A172 (cell line): ENCODE results near the gene HSD17B14. TPM values are rescaled to one million over a fixed set of nuclear protein-coding genes. Genes with fewer than 3 reads are reported as not detected.
A peak's percentile ranks its signal among the peaks of the same experiment; 100 is the strongest.
"Not testable (repeated sequence)": the region's sequence is repeated elsewhere in the genome, so short reads cannot be mapped to it uniquely, and the experiment has no call there.

ENCODE experiments used
- DNase-seq: peaks from one replicate; pipeline ENCODE4 v3.0.0-alpha.2; 2015; ENCODE audit warnings: low spot score
- total RNA-seq: library from RNA; depleted of rRNA; stranded (reverse); fragments of >200 nt; shearing (Covaris generic); gene quantifications from 2 replicates; pipeline ENCODE4 v1.2.3, GENCODE V29; 2014; rRNA removed

The HSD17B14 gene
- 9.9 and 14.6 TPM in 2 replicates for total RNA-seq

- peak; percentile 38 for DNase-seq
These were observed at the start of gene HSD17B14 for GRCh38 chr19:48836089-48837017. Gene HSD17B14, minus strand, starts transcription at chr19:48836491. Its CDS starts 80 bp downstream, at chr19:48836411.

- DNase-seq, result no peak
These were observed 47.4 kb upstream of the HSD17B14 start for GRCh38 chr19:48883726-48884125.

GRCh38 chr19:48881741-48882657, 45.7 kb upstream of the HSD17B14 start:
- no peak for DNase-seq

- DNase-seq, result not testable (repeated sequence)
These were observed 43.4 kb upstream of the HSD17B14 start for GRCh38 chr19:48879696-48880095.

- no peak for DNase-seq
These were observed 42.8 kb upstream of the HSD17B14 start for GRCh38 chr19:48879025-48879637.

GRCh38 chr19:48878196-48879024, 42.1 kb upstream of the HSD17B14 start:
- DNase-seq, result no peak

GRCh38 chr19:48877855-48878195, 41.5 kb upstream of the HSD17B14 start:
- DNase-seq, result no peak

- DNase-seq, result peak; percentile 52
These were observed 40.0 kb upstream of the HSD17B14 start for GRCh38 chr19:48876043-48876981.

- peak; percentile 56 for DNase-seq
These were observed 38.2 kb upstream of the HSD17B14 start for GRCh38 chr19:48874303-48875135.

- no peak for DNase-seq
These were observed 37.4 kb upstream of the HSD17B14 start for GRCh38 chr19:48873476-48874302.

- peak; percentile 93 for DNase-seq
These were observed 36.7 kb upstream of the HSD17B14 start for GRCh38 chr19:48872884-48873475.

- peak; percentile 90 for DNase-seq
These were observed 36.0 kb upstream of the HSD17B14 start, which contains the start of gene PPP1R15A for GRCh38 chr19:48872182-48872883. Gene PPP1R15A, plus strand, starts transcription at chr19:48872421. Its CDS starts 813 bp downstream, at chr19:48873234.

- DNase-seq, result not testable (repeated sequence)
These were observed 35.3 kb upstream of the HSD17B14 start for GRCh38 chr19:48871471-48872181.

GRCh38 chr19:48870048-48870447, 33.8 kb upstream of the HSD17B14 start:
- no peak for DNase-seq

- DNase-seq, result no peak
These were observed 32.0 kb upstream of the HSD17B14 start, which contains the start of gene PLEKHA4 for GRCh38 chr19:48868114-48868886. Gene PLEKHA4, minus strand, starts transcription at chr19:48868617. Its CDS starts 997 bp downstream, at chr19:48867620.
